ENCODE data around the gene MON2.
A peak's percentile ranks its signal among the peaks of the same experiment; 100 is the strongest.

MON2 gene

DNA sequence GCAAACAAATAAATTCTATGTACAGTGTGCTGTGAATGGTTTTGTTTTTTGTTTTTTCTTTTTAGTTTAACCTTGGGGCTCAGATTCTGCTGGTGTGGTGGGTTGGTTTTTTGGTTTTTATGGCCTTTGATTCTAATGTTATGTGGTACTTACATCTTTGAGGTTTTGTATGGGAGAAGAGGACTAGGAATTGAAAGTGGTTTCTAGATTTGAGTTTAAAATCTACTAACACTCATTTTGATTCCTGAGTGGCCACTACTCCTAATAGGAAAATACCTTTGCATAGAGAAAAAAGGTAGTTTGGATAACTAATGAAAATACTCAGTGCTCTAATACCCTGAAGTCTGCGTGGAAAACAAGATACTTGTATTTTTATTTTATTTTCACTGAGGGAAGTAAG is 137.7 kb downstream of the MON2 start:
- peak overlapping the region; percentile 83 to 87 for H3K4me3 ChIP-seq (replicated peaks in 1 of 2; ENCODE audit: low read depth in 2 of 2, low read length in 2 of 2)
- no peak for DNase-seq (ENCODE audit: low read depth in 2 of 2)

GRCh38 chr12:62604871-62605270 is 138.2 kb downstream of the MON2 start:
- TF ChIP-seq, protein P1, sequence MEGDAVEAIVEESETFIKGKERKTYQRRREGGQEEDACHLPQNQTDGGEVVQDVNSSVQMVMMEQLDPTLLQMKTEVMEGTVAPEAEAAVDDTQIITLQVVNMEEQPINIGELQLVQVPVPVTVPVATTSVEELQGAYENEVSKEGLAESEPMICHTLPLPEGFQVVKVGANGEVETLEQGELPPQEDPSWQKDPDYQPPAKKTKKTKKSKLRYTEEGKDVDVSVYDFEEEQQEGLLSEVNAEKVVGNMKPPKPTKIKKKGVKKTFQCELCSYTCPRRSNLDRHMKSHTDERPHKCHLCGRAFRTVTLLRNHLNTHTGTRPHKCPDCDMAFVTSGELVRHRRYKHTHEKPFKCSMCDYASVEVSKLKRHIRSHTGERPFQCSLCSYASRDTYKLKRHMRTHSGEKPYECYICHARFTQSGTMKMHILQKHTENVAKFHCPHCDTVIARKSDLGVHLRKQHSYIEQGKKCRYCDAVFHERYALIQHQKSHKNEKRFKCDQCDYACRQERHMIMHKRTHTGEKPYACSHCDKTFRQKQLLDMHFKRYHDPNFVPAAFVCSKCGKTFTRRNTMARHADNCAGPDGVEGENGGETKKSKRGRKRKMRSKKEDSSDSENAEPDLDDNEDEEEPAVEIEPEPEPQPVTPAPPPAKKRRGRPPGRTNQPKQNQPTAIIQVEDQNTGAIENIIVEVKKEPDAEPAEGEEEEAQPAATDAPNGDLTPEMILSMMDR (IDR thresholded peaks at IDR 0.05; ENCODE audit: low read depth, low read length) = no peak
- peak; percentile 45 to 53 for DNase-seq (ENCODE audit: low read depth in 2 of 2)

More for the DNA sequence above, 137.7 kb downstream of the MON2 start:
- TF ChIP-seq, protein P1 (IDR thresholded peaks at IDR 0.05; ENCODE audit: low read depth, low read length) = no peak

GRCh38 chr12:62605981-62606380 is 139.4 kb downstream of the MON2 start:
- TF ChIP-seq, protein P1 (IDR thresholded peaks at IDR 0.05; ENCODE audit: low read depth, low read length) = no peak
- peak overlapping the region in 1 of 2 donors; percentile 83 for H3K4me3 ChIP-seq (replicated peaks in 1 of 2; ENCODE audit: low read depth in 2 of 2, low read length in 2 of 2)
- DNase-seq (ENCODE audit: low read depth in 2 of 2) = no peak

More at GRCh38 chr12:62604871-62605270, 138.2 kb downstream of the MON2 start:
- H3K4me3 ChIP-seq (replicated peaks in 1 of 2; ENCODE audit: low read depth in 2 of 2, low read length in 2 of 2) = peak overlapping the region; percentile 83 to 87

- no peak for DNase-seq (ENCODE audit: low read depth in 2 of 2)
- TF ChIP-seq, protein P1 (IDR thresholded peaks at IDR 0.05; ENCODE audit: low read depth, low read length) = no peak
- H3K4me3 ChIP-seq (replicated peaks in 1 of 2; ENCODE audit: low read depth in 2 of 2, low read length in 2 of 2) = no peak overlapping the region
Measured at GRCh38 chr12:62606654-62607053, 140.0 kb downstream of the MON2 start.

DNA sequence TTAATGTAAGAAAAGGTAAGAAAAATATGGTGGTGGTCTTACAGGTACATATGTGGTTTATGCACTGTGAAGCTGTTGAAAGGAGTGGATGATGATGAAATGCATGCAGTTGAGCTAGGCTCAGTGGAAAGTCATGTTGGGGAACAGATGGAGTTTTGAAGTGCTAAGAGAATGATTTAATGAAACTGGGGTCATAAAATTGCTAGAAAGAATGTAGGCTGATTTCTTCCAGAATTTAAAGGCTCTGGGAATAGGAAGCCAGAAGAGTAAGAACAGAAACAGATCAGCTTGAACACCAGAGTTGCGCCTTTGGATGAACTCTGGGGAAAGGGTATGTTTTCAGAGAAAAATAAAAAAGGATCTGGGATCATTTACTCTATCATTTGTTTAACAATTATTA is 146.5 kb downstream of the MON2 start:
- DNase-seq (ENCODE audit: low read depth in 2 of 2) = no peak
- H3K4me3 ChIP-seq (replicated peaks in 1 of 2; ENCODE audit: low read depth in 2 of 2, low read length in 2 of 2) = no peak overlapping the region
- TF ChIP-seq, protein P1 (IDR thresholded peaks at IDR 0.05; ENCODE audit: low read depth, low read length) = no peak

GRCh38 chr12:62618319-62618718 is 151.7 kb downstream of the MON2 start:
- no peak overlapping the region for H3K4me3 ChIP-seq (replicated peaks in 1 of 2; ENCODE audit: low read depth in 2 of 2, low read length in 2 of 2)
- TF ChIP-seq, protein P1 (IDR thresholded peaks at IDR 0.05; ENCODE audit: low read depth, low read length) = no peak
- no peak for DNase-seq (ENCODE audit: low read depth in 2 of 2)

DNA sequence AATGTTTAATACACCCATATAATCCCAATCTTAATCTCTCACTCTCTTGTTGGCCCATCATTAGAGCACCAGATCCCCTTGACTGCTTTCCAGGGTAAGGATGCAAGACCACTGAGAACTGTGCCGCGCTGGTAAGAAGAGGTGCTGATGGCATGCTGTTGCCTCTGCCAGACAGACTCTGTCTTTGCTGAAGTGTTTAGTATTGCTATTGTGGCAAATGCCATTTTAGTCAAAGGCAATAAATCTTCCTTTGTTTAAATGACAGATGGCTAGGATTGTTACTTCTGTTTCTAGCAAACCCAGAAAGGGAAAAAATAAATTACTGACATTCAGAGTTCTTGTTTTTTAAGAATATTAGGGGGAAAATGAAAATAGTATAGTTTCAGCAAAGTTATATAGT is 152.3 kb downstream of the MON2 start:
- TF ChIP-seq, protein P1 (IDR thresholded peaks at IDR 0.05; ENCODE audit: low read depth, low read length) = no peak
- no peak for DNase-seq (ENCODE audit: low read depth in 2 of 2)
- no peak overlapping the region for H3K4me3 ChIP-seq (replicated peaks in 1 of 2; ENCODE audit: low read depth in 2 of 2, low read length in 2 of 2)
